Heart right ventricle (tissue), 16 donors: Measurements from ENCODE around the gene CCR6. TPM values are rescaled to one million over a fixed set of nuclear protein-coding genes. Genes with fewer than 3 reads are reported as not detected.

ENCODE experiments used
- ATAC-seq, 8 donors: fragments of 200-7000 bp; cut with Tn5 transposase; one replicate each; pipeline ENCODE4 v1.9.1; 2020; ENCODE audit warnings: mild to moderate bottlenecking in 8 of 8, moderate library complexity in 8 of 8, moderate number of reproducible peaks in 1 of 8
- DNase-seq, 2 donors: peaks; one replicate each; pipeline ENCODE4 v3.0.0-alpha.2; 2020
- H3K27ac ChIP-seq, 10 donors: fragments of 200-600 bp; sonication (generic) in 2 of 10; one replicate each; pipeline versions ENCODE4 v1.5.0 to v1.8.0; 2020 to 2022; ENCODE audit warnings: mild to moderate bottlenecking in 3 of 10
- H3K27me3 ChIP-seq, 7 donors: fragments of 200-600 bp; one replicate each; pipeline ENCODE4 v1.8.0; 2021 to 2022; ENCODE audit warnings: mild to moderate bottlenecking in 2 of 7
- H3K36me3 ChIP-seq, 9 donors: fragments of 200-600 bp; sonication (generic) in 1 of 9; one replicate each; pipeline versions ENCODE4 v1.5.0 to v1.8.0; 2020 to 2022; ENCODE audit warnings: mild to moderate bottlenecking in 2 of 9
- H3K4me1 ChIP-seq, 9 donors: fragments of 200-600 bp; sonication (generic) in 1 of 9; one replicate each; pipeline versions ENCODE4 v1.5.0 to v1.8.0; 2020 to 2022; ENCODE audit warnings: mild to moderate bottlenecking in 4 of 9
- H3K4me3 ChIP-seq, 10 donors: fragments of 200-600 bp; sonication (generic) in 2 of 10; one replicate each; pipeline versions ENCODE4 v1.5.0 to v1.8.0; 2020 to 2022; ENCODE audit warnings: mild to moderate bottlenecking in 7 of 10, moderate library complexity in 2 of 10
- H3K9me3 ChIP-seq, 11 donors: fragments of 200-600 bp in 10 of 11; sonication (generic) in 2 of 11; one replicate each; pipeline versions ENCODE4 v1.5.0 to v1.8.0; 2013 to 2022; ENCODE audit warnings: mild to moderate bottlenecking in 2 of 11, control low read depth in 1 of 11, moderate library complexity in 1 of 11
- CTCF ChIP-seq, 9 donors: fragments of 200-600 bp; sonication (generic) in 2 of 9; IDR thresholded peaks; one replicate each; pipeline versions ENCODE4 v1.5.0 to v1.8.0; 2021 to 2022; ENCODE audit warnings: antibody characterized with exemption in 9 of 9, mild to moderate bottlenecking in 5 of 9, moderate library complexity in 1 of 9
- WGBS, 2 donors: extraction: QIAGEN DNeasy Blood & Tissue Kit; methylation state at CpG; one replicate each; pipeline ENCODE4 v1.1.7; 2013; ENCODE audit warnings: inconsistent platforms in 1 of 2; 5-methylcytosine and 5-hydroxymethylcytosine counted together
- intact Hi-C, 10 donors: fragments of 100-400 bp; cut with DNase I; formaldehyde crosslinking; loops; one replicate each; pipeline versions ENCODE4 v1.11.1 to v1.14.2; 2022
- polyA plus RNA-seq, 2 donors: library from polyadenylated mRNA; stranded (reverse); fragments of 200-250 nt; gene quantifications; one replicate each; pipeline ENCODE4 v1.2.3, GENCODE V29; 2013
- total RNA-seq, 10 donors: library from RNA; stranded (reverse); fragmentation: NEBNext Ultra II Directional in 3 of 10; extraction: Animal tissue kit (Norgen Biotek cat#: 25700) in 3 of 10; gene quantifications; one replicate each; pipeline versions ENCODE4 v1.2.1 to v1.2.4, GENCODE V29; 2021 to 2023
- donor health status: Arrhythmogenic right ventricular cardiomyopathy.
- donor health status: ischemic (EF 13 %, LVEDD 7.1; RV severe dilation, severe dysfunction).
- donor health status: healthy with polysubstance abuse.
- donor health status: DM: no; HTN: yes; CAD: no.
- donor health status: DM: no; HTN: no; CAD: no.
- donor health status: ischemic (EF 25% LVEDD 6.9; RV normal size, moderate dysfunction).
- donor health status: ischemic (EF 25% LVEDD 5.7; RV mildly dilated, moderate dysfunction).
- donor health status: healthy.
- donor health status: DM: yes; HTN: yes; CAD: no.
- donor health status: Ischemic cardiomyopathy.
- donor health status: ischemic (EF 35%, LVEDD 5.7; RV mildly dilated, moderate dysfunction).
- donor health status: nonischemic (EF 11% LVEDD 7.7; RV severe dilation, severe dysfunction).
- donor health status: DM: yes; HTN: yes; CAD: no.
- donor health status: PGD.
- donor health status: ischemic (EF 29% LVEDD 5.4; RV normal size, mild dysfunction).
- donor health status: nonischemic (EF 23%, LVEDD 6.1; RV moderate dilation, normal function).

Gene CCR6
- total and polyA plus RNA-seq, 12 donors, result 0.13 to 0.37 (median 0.16) TPM; not detected in 9

- WGBS, 2 donors, result 89 to 92% methylated on average over 1 of the region's 1 CpG
- Histone ChIP-seq H3K4me1 (peaks cover 0 to 10% (median 0%) of the 10 kb centered on the region in 9 donors), H3K27me3 (peaks cover 0 to 61% (median 38%) of the 10 kb centered on the region in 7 donors), H3K36me3 (no peaks in the 10 kb centered on the region), H3K4me3 (no peak overlapping the region), H3K27ac (no peak overlapping the region), H3K9me3 (no peaks in the 10 kb centered on the region)
- intact Hi-C loops, result no loop called here
- DNase-seq (no peak), ATAC-seq (no peak)
- TF ChIP-seq CTCF (IDR thresholded peaks at IDR 0.05), result no peak
These were observed 2.4 kb upstream of the CCR6 start for GRCh38 chr6:167120583-167120903.

GRCh38 chr6:167121335-167121841, 1.5 kb upstream of the CCR6 start:
- Histone ChIP-seq H3K27ac (no peak overlapping the region), H3K27me3 (peaks cover 0 to 53% (median 32%) of the 10 kb centered on the region in 7 donors), H3K4me1 (peaks cover 0 to 6% (median 0%) of the 10 kb centered on the region in 9 donors), H3K36me3 (no peaks in the 10 kb centered on the region), H3K4me3 (no peak overlapping the region), H3K9me3 (no peaks in the 10 kb centered on the region)
- WGBS, 2 donors, result 87 to 89% methylated on average over 8 of the region's 8 CpGs
- no peak for DNase-seq
- ATAC-seq, result no peak
- no peak for TF ChIP-seq CTCF (IDR thresholded peaks at IDR 0.05)
- intact Hi-C loops, result no loop called here

- Histone ChIP-seq H3K4me1 (peaks cover 0 to 3% (median 0%) of the 10 kb centered on the region in 9 donors), H3K27me3 (peaks cover 0 to 44% (median 25%) of the 10 kb centered on the region in 7 donors), H3K27ac (no peak overlapping the region), H3K36me3 (no peaks in the 10 kb centered on the region), H3K4me3 (no peak overlapping the region), H3K9me3 (no peaks in the 10 kb centered on the region)
- DNase-seq (no peak), ATAC-seq (no peak)
- TF ChIP-seq CTCF (IDR thresholded peaks at IDR 0.05), result no peak
- WGBS, 2 donors, result 82 to 84% methylated on average over 23 of the region's 23 CpGs
- intact Hi-C loops, result no loop called here
These were observed 662 bp upstream of the CCR6 start for GRCh38 chr6:167122041-167122826.

- peaks cover 0 to 25% (median 15%) of the 10 kb centered on the region in 7 donors for H3K27me3 ChIP-seq
- 94 to 95% methylated on average over 5 of the region's 5 CpGs for WGBS, 2 donors
- H3K4me3 ChIP-seq, result no peak overlapping the region
- ATAC-seq (no peak), DNase-seq (no peak)
- no peak overlapping the region for H3K27ac ChIP-seq
- H3K4me1 ChIP-seq, result peaks cover 0 to 3% (median 0%) of the 10 kb centered on the region in 9 donors
- intact Hi-C loops, result no loop called here
- TF ChIP-seq CTCF (IDR thresholded peaks at IDR 0.05), result no peak
- no peaks in the 10 kb centered on the region for H3K36me3 ChIP-seq
- no peaks in the 10 kb centered on the region for H3K9me3 ChIP-seq
These were observed 1.9 kb downstream of the CCR6 start for GRCh38 chr6:167124753-167125152.
